ENCODE measurements around the gene CCDC122. TPM values are rescaled to one million over a fixed set of nuclear protein-coding genes. Genes with fewer than 3 reads are reported as not detected.

Gene CCDC122
- total RNA-seq, 1 donor from 2014 or later = 4.7 TPM

DNA sequence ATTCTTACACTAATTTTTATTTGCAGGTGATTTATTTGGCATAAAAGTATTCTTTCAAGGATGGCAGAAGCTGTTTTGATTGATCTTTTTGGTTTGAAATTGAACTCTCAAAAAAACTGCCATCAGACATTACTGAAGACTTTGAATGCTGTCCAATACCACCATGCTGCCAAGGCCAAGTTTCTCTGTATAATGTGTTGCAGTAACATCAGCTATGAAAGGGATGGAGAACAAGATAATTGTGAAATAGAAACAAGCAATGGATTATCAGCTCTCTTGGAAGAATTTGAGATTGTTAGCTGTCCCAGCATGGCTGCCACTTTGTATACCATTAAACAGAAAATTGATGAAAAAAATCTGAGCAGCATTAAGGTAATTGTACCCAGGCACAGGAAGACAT is 1.4 kb upstream of the CCDC122 start:
- Histone ChIP-seq H3K4me3 (ENCODE audit: low read depth, low read length) (no peak overlapping the region), H3K27me3 (ENCODE audit: control insufficient read depth, insufficient read depth, low read length) (no peaks in the 10 kb centered on the region), H3K36me3 (ENCODE audit: control insufficient read depth, insufficient read depth, low read length) (peaks cover 2% of the 10 kb centered on the region)
- DNase-seq (ENCODE audit: low read depth) (no peak), FAIRE-seq (no peak)
- TF ChIP-seq, protein P1, sequence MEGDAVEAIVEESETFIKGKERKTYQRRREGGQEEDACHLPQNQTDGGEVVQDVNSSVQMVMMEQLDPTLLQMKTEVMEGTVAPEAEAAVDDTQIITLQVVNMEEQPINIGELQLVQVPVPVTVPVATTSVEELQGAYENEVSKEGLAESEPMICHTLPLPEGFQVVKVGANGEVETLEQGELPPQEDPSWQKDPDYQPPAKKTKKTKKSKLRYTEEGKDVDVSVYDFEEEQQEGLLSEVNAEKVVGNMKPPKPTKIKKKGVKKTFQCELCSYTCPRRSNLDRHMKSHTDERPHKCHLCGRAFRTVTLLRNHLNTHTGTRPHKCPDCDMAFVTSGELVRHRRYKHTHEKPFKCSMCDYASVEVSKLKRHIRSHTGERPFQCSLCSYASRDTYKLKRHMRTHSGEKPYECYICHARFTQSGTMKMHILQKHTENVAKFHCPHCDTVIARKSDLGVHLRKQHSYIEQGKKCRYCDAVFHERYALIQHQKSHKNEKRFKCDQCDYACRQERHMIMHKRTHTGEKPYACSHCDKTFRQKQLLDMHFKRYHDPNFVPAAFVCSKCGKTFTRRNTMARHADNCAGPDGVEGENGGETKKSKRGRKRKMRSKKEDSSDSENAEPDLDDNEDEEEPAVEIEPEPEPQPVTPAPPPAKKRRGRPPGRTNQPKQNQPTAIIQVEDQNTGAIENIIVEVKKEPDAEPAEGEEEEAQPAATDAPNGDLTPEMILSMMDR (IDR thresholded peaks at IDR 0.05; ENCODE audit: insufficient read depth, low read length, severe bottlenecking) = no peak

DNA sequence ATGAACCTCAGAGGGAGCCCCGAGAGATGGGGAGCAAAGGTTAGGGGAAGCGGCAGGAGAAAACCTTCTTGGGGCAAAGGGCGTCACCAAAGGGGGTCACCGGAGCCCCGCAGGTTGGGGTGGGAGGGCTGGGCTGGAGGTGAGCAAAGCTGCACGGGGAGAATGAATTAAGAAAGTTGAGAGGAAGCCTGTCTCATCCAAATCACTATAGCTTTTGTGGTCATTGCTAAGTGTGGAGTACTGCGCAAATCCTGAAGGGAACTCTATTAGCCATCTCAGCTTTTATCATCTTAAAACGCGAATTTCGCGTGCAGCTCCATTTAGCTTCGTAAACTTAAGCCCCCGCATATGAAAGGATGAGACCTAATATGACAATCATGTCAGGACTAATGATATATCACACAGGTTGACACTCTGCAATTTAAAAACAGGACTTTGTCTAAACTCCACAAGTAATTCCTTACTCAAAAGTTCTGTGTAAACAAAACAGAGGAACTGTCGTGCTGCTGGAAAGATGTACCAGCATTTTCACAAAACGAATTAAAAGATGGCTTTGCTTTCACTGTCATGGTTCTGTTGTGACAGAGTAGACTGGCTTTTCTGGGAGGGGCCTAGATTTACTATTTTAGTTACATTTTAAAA is 795 bp upstream of the CCDC122 start:
- TF ChIP-seq, protein P1 (IDR thresholded peaks at IDR 0.05; ENCODE audit: insufficient read depth, low read length, severe bottlenecking) = no peak
- Histone ChIP-seq H3K36me3 (ENCODE audit: control insufficient read depth, insufficient read depth, low read length) (peaks cover 2% of the 10 kb centered on the region), H3K4me3 (ENCODE audit: low read depth, low read length) (peak overlapping the region; percentile 86), H3K27me3 (ENCODE audit: control insufficient read depth, insufficient read depth, low read length) (no peaks in the 10 kb centered on the region)
- DNase-seq (ENCODE audit: low read depth) = no peak
- no peak for FAIRE-seq

DNA sequence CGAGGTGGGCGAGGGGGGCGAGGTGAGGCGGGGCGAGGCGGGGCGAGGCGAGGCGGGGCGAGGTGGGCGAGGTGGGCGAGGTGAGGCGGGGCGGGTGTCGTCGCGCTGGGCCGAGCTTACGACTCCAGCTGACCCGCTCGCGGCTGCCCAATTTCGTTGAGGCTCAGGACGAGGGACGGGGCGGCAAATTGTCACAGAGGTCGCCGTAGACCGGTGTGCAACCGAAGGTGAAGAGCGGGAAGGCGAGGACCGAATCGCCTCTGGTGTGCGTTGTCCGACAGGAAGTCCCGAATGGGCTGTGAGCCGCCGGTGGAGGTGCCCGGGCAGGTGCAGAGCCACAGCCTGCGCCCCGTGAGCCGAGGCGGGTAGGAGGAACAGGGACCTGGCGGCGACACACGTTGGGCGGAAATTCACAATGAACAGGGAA is 228 bp upstream of the CCDC122 start, which contains the start of gene LACC1:
LACC1 (plus strand) TSS at position 150 of the 427 bp plus-strand sequence. CDS start 1,082 bp downstream, outside the sequence.
- FAIRE-seq = no peak
- H3K4me3 ChIP-seq (ENCODE audit: low read depth, low read length) = peak within 1 kb of the TSS; percentile 86
- DNase-seq (ENCODE audit: low read depth) = no peak
- TF ChIP-seq, protein P1 (IDR thresholded peaks at IDR 0.05; ENCODE audit: insufficient read depth, low read length, severe bottlenecking) = no peak
- H3K36me3 ChIP-seq (ENCODE audit: control insufficient read depth, insufficient read depth, low read length) = peaks cover 2% of the 10 kb centered on the region
- no peaks in the 10 kb centered on the region for H3K27me3 ChIP-seq (ENCODE audit: control insufficient read depth, insufficient read depth, low read length)

DNA sequence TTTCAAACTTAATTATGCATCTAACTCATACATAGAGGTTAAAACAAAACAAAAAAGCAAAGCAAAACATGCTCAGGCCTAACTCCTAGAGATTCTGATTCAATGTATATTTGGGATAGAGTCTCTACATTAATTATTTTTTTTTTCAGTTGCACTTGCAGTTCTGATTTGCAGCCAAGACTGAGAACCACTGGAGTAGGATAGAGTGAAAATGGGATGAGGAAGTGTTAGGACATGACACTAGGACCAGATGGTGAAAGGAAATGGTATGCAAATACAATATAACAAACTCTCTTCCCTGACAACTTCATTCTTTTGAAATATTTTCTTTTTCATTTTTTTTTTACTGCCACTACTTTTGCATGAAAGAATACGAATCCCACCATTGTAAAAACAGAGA is 1.8 kb downstream of the CCDC122 start:
- Histone ChIP-seq H3K36me3 (ENCODE audit: control insufficient read depth, insufficient read depth, low read length) (peaks cover under 1% of the 10 kb centered on the region), H3K4me3 (ENCODE audit: low read depth, low read length) (no peak overlapping the region), H3K27me3 (ENCODE audit: control insufficient read depth, insufficient read depth, low read length) (no peaks in the 10 kb centered on the region)
- TF ChIP-seq, protein P1 (IDR thresholded peaks at IDR 0.05; ENCODE audit: insufficient read depth, low read length, severe bottlenecking) = no peak
- FAIRE-seq (no peak), DNase-seq (ENCODE audit: low read depth) (no peak)

DNA sequence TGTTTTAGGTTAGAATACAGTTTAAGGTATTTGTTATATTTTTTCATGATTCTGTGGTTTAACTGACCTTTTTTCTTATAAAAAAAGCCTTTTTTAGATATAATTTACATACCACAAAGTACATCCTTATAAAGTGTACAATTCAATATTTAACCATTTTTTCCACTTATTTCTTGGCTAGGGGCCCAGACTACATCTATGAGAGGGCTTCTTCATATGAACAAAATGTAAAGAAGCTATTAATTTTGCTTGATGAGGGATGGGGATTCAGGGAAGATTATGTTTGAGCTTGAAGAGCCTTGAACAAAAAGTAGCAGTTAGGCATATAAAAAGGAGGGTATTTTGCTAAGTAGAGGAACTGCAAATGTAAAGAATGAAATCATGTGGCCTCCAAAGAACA is 2.2 kb downstream of the CCDC122 start:
- TF ChIP-seq, protein P1 (IDR thresholded peaks at IDR 0.05; ENCODE audit: insufficient read depth, low read length, severe bottlenecking) = no peak
- no peaks in the 10 kb centered on the region for H3K27me3 ChIP-seq (ENCODE audit: control insufficient read depth, insufficient read depth, low read length)
- FAIRE-seq (no peak), DNase-seq (ENCODE audit: low read depth) (no peak)
- no peak overlapping the region for H3K4me3 ChIP-seq (ENCODE audit: low read depth, low read length)
- no peaks in the 10 kb centered on the region for H3K36me3 ChIP-seq (ENCODE audit: control insufficient read depth, insufficient read depth, low read length)

DNA sequence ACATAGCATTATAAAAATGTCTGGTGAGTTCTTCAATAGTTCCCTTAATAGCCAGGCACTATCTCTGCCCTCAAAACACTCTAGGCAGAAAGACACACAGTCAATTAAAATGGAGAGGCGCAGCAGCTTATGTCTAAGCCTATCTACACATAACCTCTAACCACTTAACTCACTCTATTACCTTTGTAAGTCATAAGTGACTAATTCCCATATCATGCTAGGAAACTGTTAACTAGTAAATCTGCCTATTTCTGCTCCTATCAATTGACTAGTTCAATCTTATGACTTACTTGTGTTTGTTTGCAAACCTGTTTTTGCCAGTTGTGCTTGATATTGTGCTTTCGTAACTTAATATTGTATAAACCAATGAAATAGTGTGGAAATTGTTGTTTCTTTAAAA is 3.2 kb downstream of the CCDC122 start:
- TF ChIP-seq, protein P1 (IDR thresholded peaks at IDR 0.05; ENCODE audit: insufficient read depth, low read length, severe bottlenecking) = no peak
- DNase-seq (ENCODE audit: low read depth) = peak; percentile 68
- FAIRE-seq = no peak
- Histone ChIP-seq H3K4me3 (ENCODE audit: low read depth, low read length) (no peak overlapping the region), H3K27me3 (ENCODE audit: control insufficient read depth, insufficient read depth, low read length) (no peaks in the 10 kb centered on the region), H3K36me3 (ENCODE audit: control insufficient read depth, insufficient read depth, low read length) (no peaks in the 10 kb centered on the region)
